NCI-H1092 (cell line): Measurements from ENCODE around the gene PDIA5.
"Not testable (repeated sequence)": the region's sequence is repeated elsewhere in the genome, so short reads cannot be mapped to it uniquely, and the experiment has no call there.

Source experiments
- DNase-seq: peaks from one replicate; lab custom pipeline; 2025; lab: John Stamatoyannopoulos, UW

The PDIA5 gene

DNA sequence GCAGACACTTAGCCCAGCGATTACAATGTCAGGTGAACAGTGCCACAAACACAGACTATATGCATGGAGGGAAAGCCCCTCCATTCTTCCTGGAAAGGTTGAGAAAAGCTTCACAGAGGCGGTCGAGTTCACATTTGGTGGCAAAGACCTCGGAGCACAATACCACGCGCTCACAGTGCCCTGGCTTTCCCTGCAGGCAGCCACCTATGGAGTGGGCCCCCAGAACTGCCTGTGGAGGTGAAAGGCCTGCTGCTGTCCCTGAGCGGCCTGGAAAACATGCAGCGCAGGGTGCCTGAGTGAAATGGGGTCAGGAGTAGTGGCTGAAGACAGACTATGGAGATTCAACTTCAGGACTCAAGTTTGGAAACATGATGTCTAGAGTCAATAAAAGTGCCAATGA lies 26.9 kb downstream of the PDIA5 start:
- DNase-seq: no peak

DNA sequence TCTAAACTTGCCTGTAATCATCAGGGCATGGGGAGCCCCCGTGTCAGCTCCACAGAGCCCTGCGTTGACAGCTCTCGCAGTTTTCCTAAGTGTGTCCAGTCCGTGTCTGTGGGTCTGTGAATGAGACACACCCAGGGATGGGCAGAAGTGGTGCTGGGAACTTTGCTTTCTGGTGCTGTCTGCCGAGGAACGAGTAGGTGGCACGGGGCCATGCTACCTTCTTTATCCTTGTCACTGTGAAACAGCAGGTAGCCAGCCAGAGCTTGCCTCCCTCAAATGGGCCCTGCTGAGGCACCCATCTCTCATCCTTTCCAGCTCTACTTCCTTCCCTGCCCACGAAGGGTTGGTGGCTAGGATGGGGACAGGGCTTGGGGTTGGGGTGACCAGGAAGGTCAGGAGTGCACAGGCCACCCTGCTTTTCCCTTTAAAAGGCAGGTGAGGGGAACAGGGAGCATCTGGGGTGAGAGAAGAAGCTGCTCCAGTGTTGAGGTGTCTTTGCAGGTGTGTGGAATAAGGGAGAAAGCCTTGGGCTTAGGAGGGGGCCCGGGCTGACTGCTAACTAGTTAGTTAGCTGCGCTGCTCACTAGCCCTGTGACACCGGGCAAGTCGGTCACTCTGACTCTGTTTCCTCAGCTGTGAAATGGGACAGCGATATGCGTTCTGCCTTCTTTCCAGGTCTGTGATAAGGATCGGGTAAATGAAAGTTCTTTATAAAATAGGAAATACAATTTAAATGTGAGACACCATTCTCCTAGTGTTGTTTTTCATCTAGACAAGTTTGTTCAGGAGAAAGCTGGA lies 27.9 kb downstream of the PDIA5 start:
- DNase-seq: no peak

DNA sequence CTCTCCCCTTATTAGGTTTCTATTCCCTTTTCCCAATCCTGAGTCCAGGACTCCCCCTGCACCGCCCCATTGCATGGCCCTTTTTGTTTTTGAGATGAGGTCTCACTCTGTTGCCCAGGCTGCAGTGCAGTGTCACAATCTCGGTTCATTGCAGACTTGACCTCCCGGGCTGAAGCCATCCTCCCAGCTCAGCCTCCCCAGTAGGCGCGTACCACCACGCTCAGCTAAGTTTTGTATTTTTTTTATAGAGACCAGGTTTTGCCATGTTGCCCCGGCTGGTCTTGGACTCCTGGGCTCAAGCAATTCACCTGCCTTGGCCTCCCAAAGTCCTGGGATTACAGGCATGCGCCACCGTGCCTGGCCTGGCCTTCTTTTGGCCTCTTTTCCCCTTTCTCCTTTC lies 29.3 kb downstream of the PDIA5 start:
- no peak for DNase-seq

DNA sequence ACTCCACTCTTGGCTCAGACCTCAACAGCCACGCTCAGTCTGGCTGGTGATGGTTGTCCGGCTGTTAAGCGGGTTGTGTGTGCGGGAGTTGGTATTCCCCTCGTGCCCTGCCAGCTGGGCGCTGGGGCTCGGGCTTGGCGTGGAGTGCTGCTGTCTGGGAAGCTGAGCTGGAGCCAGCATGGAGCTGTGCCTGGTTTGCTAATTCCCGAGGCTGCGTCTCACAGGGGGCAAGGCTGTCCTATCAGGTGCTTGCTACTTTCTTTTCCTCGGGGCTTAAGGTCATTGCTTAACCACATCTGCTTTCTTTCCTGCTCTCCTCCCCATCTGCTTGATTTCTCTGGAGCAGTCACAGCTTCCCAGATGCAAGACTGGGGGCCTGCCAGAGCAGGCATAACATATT lies 29.9 kb downstream of the PDIA5 start:
- DNase-seq: no peak

DNA sequence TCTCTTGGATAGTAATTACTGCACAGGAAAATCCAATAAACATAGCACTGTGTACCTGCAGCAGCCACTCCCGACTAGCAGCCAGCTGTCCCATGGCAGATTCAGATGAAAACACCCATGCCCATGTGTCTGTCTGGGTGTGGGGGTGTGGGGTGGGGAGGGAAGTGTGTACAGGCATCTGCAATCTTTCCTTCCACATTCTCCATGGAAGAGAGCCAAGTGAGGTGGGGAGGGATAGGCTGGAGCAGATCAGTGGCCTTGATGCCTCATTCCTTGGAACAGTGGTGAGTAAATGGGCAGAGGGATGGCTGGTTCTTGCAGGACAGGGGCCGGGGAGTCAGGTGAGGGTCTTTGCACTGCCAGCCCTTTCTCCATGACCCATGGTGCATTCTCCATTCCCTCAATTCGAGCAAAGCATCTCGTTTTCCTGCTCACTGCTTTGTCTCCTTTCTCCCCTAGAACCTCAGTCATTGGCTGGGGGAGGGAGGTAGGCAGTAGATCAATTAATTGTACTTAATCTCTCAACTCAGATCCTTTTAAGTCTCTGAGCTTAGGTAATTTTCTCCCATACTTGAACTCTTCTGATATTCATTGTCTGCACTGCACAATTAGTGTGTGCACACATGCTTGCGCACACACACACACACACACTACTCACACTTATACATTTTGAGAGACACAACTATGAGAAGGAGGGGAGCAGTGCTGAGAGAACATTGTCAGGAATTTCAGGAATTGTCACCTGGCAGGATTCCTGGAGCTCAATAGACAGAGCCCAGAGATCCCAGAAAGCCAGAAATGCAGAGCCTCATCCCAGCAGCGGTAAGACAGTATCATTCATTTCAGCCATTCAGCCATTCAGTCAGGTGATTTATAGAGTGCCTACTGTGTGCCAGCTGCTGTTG lies 31.9 kb downstream of the PDIA5 start:
- no peak for DNase-seq

DNA sequence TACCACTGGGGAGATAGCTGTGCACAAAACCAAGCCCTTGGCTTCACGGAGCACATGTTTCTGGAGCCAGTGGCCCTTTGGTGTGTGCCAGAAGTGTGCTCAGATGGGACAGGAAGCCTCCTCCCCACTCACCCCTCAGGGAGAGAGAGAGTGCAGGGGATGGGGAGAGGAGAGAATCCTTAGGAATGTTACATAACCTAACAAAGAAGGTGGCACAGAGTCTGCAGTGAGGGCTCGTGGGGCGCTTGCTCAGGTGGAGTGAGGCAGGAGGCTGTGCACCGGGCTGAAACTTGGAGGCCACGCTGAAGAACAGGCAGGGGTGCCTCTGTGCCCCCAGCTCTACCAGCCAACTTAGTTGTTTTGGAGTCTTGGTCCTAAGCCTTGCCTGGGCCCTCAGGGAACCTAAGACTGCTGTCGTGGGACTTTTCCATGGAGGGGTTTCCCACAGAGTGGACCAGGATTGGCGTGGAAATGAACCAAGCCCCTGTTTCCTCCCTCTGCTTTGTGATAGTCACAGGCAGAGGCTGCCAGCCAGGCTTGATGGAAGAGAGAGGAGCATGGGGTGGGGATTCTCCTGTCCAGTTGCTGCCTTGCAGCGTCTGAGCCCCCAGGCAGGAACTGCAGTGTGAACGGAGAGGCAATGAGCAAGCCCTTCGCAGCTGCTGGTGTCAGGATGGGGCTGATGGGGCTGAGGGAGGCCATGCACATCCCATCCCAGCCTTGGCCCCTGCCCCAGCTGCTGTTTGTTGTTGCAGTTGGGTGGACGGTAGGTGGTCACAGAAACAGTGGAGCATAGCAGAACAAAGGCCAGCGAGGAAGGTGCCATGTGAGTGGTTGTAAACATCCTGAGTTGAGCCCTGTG lies 32.7 kb downstream of the PDIA5 start:
- no peak for DNase-seq

DNA sequence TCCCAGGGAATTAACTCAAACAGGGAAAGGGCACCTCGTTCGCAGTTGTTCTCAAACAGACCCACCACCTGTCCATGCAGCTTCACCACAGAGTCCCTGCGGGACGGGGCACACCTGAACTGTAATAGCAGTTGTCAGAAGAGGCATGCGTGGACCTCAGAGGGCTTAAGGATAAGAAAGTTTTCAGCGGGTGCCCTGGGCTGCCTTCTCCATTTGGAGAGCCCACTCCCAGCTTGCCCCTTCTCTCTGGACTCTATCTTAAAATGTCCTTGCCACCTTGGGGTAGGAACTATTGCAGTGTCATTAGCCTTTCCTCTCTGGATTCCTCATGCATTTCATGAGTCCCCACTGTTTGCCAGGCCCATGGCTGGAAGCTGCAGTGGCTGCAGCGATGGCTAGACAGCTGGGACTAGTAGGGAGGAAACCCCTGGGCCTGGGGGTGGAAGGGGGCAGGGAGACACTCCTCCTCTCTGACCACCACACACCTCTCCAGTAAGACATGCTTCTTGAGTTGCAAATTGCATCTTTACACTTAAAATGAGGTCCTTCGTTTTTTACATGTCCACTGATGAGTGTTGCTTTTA lies 33.5 kb downstream of the PDIA5 start:
- no peak for DNase-seq

DNA sequence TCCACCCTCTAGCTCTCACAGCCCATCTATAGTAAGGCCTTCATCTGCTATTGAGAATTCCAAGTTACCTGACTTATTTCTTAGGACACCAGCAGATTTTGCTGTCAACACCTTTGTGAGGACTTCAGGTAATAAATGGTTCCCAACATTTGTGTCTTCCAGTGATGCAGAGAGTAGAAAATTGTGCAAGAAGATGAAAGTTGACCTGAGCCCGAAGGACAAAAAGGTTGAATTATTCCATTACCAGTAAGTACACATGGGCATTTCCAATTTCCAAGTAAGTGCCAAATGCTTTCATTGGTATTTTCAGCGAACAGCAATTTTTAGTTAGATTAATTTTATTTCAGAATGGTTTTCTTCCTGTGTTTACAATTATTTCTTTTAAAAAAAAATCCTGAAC lies 35.4 kb downstream of the PDIA5 start:
- no peak for DNase-seq

DNA sequence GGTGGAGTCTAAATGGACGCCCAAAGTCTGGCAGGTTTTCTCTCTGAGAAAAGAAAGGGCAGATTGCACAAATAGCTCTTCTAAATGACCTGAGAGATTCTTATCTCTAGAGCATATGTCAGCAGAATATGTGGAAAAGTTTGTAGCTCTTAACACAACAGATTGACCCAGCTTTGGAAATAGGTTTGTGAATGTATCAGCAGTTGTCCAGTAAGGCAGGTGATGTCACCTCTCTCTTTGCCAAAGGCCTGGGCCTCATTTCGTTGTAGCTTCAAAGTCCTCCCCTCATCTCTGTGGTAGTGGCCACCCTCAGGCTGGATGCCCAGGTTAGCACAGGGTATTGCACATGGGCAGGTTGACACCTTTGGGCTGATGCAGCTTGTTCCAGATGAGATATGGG lies 36.0 kb downstream of the PDIA5 start:
- no peak for DNase-seq

DNA sequence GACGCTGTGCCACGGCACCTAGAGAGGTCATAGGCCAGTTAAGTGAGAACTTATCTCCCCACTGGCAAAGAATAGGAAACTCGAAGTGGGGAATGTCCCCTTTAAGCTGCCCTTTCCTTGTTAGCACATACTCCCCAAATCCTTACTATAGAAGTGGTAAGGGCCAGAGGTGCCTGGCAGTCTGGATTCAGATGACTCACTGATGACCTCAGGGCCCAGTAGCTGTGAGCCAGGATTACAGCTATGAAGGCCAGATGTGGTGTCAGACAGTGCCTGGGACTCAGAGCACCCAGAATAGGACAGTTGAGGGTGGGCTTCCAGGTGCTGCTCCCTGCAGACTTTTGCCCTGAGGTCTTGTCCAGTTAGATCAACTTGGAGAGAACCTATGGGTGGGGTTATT lies 37.7 kb downstream of the PDIA5 start:
- no peak for DNase-seq

DNA sequence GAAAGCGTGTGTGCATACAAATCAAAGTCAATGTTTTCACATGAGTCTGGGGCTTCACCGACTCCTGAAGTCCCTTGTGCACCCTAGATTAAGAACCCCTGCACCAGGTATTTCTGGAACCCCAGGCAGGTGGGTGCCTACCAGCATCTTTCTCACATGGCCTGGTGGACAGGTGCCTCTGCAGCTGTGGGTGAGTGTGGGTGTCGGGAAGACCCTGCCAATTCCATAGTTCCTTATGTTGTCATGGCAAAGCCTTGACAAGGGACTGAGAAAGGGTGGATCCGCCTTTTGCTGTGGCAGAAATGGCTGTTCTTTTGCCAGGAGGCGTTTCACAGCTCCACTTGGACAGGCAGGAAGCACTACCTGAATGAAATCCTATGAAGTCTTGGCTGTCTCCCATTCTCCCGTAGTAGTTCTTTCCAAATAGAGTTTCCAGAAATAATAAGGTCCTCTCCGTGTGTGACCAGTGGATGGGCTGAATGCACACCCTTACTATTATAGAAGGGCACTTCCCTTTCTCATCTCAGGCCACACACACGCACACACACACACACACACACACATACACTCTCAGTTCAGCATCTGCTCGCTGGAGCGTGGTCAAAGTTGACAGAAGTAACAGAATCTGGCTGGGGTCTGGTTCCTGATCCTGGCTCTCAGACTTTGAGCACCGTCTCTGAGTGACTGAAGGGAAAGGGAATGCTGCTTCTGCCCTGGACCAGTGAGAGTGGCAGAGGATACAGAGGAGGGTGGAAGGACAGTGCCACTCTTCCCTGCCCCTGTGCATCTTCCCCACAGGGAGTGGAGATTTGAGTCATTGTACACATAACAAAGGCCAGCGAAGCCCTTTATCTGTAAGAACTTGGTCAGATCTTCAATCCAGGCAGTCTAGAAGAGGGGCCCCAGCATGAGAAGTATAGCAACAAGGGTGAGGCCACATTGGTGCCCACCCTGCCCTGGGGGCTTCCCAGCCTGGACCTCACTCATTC lies 38.7 kb downstream of the PDIA5 start:
- no peak for DNase-seq

DNA sequence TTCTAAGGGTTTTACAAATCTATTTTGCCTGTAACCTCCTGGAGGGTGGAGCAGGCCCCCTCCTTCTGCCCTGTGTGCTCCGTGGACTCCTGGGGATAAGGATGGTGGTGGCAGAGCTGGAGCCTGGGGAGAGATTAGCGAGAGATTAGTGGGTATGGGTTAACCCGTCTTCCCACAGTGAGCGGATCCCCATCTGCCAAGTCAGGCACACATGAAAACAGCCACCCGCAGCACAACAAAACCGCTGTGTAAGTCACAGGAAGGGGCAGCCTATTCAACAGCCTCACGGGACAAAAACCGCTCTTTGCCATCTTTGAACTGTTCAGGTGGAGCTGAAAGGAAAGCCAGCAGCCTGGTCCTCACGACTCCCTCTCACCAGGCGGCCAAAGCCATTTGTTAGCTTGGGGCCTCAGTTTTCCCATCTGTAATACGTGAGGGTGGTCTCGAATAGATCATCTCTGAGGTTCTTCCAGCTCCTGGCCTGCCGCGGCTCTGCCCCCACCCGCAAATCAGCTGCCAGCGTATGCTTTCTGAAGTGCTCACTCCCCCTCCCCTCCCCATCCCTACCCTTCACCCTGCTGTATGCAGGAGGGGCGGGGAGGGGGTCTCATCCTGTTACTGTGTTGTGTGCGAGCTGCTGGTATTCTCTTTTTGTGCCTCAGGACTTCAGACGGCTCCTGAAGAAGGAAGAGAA lies 43.6 kb downstream of the PDIA5 start:
- DNase-seq: no peak

DNA sequence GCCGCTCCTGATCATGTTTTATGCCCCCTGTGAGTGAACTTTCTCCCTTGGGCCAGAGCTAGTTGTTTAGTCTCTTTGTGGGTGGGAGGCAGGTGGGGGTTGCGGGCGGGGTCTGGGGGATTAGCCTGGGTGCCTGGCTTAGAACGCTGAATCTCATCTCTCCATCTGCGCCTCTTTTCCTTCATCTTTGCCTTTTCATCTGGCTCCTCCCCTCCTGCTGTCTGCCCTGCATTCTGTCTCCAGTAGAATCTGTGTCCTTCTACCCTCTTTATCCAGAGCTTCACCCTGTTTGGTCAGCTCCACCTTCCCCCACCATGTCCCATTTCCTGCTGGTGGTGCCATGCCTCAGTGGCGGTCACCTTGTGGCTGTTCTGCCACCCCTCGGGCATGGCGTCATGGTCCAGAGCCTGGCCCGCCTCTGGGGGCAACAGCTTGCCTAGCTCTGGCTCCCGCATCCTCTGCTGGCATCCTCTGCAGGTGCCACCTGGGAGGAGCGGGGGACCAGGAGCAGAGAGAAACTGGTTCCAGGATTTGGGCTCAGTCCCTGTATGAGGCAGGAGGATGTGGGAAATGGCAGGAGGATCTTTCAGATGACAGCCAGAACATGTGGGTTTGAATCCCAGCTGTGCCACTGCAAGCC lies 44.3 kb downstream of the PDIA5 start:
- DNase-seq: no peak

DNA sequence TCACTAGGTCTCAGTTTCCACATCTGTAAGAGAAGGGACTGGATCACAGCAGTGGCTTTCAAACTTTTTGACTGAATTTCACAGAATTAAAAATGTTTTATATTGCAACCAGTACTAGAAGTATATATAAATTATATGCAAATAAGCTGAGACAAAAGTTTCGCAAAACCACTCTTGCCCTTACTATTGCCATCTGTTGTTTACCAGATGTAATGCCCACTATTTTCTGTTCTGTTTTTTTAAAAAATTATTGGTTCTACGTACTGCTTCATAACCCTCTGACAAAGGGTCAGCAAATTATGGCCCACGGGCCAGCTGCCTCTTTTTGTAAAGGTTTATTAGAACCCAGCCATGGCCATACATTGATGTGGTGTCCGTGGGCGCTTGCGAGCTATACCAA lies 44.8 kb downstream of the PDIA5 start:
- no peak for DNase-seq

DNA sequence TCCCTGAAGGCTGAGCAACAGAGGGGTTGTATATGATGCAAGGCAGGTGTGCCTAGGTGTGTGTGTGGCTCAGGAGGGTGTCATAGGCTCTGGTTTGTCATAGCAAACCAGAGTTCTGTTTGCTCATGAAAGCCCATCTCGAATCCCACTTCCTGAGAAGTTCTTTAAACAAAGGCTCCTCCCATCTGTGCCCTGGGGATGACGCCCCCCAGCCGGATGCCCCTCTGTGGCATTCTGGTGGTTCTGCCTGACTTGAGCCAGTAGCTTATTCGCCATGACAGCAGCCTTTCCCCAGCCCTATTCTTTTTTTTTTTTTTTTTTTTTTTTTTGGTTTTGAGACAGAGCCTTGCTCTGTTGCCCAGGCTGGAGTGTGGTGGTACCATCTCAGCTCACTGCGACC lies 45.4 kb downstream of the PDIA5 start:
- DNase-seq: no peak

DNA sequence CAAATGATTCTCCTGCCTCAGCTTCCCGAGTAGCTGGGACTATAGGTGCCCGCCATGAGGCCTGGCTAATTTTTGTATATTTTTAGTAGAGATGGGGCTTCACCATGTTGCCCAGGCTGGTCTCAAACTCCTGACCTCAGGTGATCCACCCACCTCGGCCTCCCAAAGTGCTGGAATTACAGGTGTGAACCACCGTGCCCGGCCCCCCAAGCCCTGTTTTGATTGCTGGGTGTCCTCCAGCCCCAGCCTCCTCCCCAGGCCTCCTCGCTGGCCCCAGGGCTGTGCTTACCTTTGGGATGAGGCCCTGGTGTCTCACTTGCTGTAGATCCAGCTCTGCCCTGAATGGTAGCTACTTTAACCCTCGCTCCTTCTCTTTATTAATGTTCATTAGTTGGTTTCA lies 45.8 kb downstream of the PDIA5 start:
- not testable (repeated sequence) for DNase-seq

DNA sequence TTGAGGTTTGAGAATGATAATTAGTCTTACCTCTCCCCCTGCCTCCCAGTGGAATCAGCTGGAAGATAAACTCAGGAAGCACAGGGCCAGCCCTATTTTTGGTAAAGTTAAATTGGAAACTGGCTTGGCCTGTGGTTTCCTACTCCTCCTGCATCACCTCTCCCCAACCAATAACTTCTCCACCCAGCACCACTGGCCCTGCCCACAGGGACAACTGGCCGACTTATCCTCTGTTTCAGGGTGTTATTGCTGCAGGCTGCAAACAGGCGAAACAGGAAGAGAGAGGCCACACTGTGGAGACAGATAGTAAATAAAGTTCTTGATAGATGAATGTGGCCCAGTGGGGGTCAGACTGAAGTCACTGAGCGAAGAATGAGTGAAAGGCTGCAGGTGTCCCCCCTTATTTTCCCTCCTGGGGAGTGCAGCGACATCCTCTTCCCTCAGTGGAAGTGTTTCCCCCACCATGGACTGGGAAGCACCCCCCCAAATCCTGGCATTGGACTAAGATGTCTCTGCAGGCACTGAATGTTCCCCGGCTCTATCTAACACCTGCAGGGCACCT lies 47.1 kb downstream of the PDIA5 start:
- no peak for DNase-seq

DNA sequence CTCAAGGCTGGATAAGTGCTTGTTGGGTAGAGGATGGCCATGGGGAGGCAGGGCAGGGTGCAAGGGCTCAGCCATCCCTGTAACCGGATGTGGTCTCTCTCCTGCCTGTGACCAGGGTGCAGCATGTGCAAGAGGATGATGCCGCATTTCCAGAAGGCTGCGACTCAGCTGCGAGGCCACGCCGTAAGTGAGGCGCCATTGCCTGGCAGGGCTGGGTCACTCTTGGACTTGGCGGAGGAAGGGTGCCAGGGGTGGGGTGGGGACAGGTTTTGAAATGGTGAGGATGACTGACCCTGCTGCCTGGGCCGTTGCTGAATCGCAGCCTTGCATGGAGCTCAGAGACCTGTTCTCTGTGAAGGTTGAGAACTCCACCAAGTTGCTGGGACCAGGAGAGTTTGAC lies 49.3 kb downstream of the PDIA5 start:
- no peak for DNase-seq

DNA sequence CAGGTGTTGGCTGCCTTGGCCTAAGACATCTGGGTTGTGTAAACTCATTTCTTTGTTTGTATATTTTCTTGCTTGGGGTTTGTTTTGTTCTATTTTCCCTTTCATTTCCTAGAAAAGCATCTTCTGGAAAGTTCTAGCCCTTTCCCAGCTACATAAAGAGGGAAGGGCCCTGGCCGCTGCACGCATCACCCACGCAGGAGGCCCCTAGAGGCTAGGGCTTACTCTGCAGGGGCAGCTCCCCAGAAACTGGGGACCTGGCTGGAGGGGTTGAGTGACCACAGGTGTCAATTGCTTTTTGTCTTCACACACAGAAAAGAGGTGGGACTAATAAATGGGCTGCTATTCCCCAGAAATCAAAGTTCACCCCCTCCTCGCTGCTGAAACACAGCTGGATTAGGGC lies 52.6 kb downstream of the PDIA5 start:
- no peak for DNase-seq
